GM20431 (cell line): ENCODE measurements around the gene CROCC.

Experiments used
- in situ Hi-C: fragments of 300-500 bp; cut with MseI, MboI; formaldehyde crosslinking; loops from one replicate; pipeline ENCODE4 v1.15.0; 2020; ENCODE audit warnings: low sequenced_read_pairs; ENCODE audit not compliant: unreplicated experiment

The CROCC gene

GRCh38 chr1:16978567-16979474 is 57.1 kb downstream of the CROCC start:
- in situ Hi-C loops: no loop called here

GRCh38 chr1:16979475-16980327 is 58.0 kb downstream of the CROCC start:
- in situ Hi-C loops: no loop called here

GRCh38 chr1:16980473-16981268 is 58.9 kb downstream of the CROCC start, which contains the start of gene MFAP2:
MFAP2 (minus strand) TSS chr1:16980620; CDS start chr1:16978273, 2,347 bp downstream.
- in situ Hi-C loops: no loop called here

- in situ Hi-C loops: no loop called here
These were observed 59.6 kb downstream of the CROCC start for GRCh38 chr1:16981269-16981849.

GRCh38 chr1:16982902-16983301 is 61.2 kb downstream of the CROCC start:
- in situ Hi-C loops: no loop called here

GRCh38 chr1:16983649-16984048 is 61.9 kb downstream of the CROCC start:
- in situ Hi-C loops: no loop called here

GRCh38 chr1:16984717-16985116 is 63.0 kb downstream of the CROCC start:
- in situ Hi-C loops: no loop called here

- in situ Hi-C loops: no loop called here
These were observed 64.4 kb downstream of the CROCC start for GRCh38 chr1:16986113-16986512.

GRCh38 chr1:16986560-16986959 is 64.8 kb downstream of the CROCC start:
- in situ Hi-C loops: no loop called here

GRCh38 chr1:16986962-16987361 is 65.2 kb downstream of the CROCC start:
- in situ Hi-C loops: no loop called here

GRCh38 chr1:16988210-16988609 is 66.5 kb downstream of the CROCC start:
- in situ Hi-C loops: no loop called here

GRCh38 chr1:16989676-16990391 is 68.1 kb downstream of the CROCC start:
- in situ Hi-C loops: no loop called here

- in situ Hi-C loops: no loop called here
These were observed 69.8 kb downstream of the CROCC start for GRCh38 chr1:16991571-16991970.

GRCh38 chr1:16992102-16992501 is 70.4 kb downstream of the CROCC start:
- in situ Hi-C loops: no loop called here

GRCh38 chr1:16992675-16993074 is 70.9 kb downstream of the CROCC start:
- in situ Hi-C loops: no loop called here

GRCh38 chr1:16993521-16994038 is 71.8 kb downstream of the CROCC start:
- in situ Hi-C loops: no loop called here

- in situ Hi-C loops: no loop called here
These were observed 75.1 kb downstream of the CROCC start for GRCh38 chr1:16996845-16997244.

- in situ Hi-C loops: no loop called here
These were observed 76.9 kb downstream of the CROCC start for GRCh38 chr1:16998589-16998988.

- in situ Hi-C loops: no loop called here
These were observed 78.1 kb downstream of the CROCC start for GRCh38 chr1:16999863-17000262.
